NT2/D1 (cell line): ENCODE results near the gene PNPLA8.

ENCODE experiments used
- SUZ12 ChIP-seq: IDR thresholded peaks from 2 replicates; pipeline ENCODE4 v1.6.1; 2011; ENCODE audit not compliant: insufficient read length, insufficient read depth; ENCODE audit errors: extremely low read depth
- YY1 ChIP-seq: IDR thresholded peaks from 2 replicates; pipeline ENCODE4 v1.6.1; 2011; ENCODE audit not compliant: insufficient read length, insufficient read depth
- ZNF274 ChIP-seq: IDR thresholded peaks from 2 replicates; pipeline ENCODE4 v1.6.1; 2011; ENCODE audit warnings: mild to moderate bottlenecking, low read depth, low read length

- TF ChIP-seq ZNF274 (no peak), SUZ12 (no peak), YY1 (no peak)
Observed at GRCh38 chr7:108461840-108462239, 64.1 kb downstream of the PNPLA8 start.
